ENCODE results near the gene ASPHD1. TPM values are rescaled to one million over a fixed set of nuclear protein-coding genes. Genes with fewer than 3 reads are reported as not detected.
"Not testable (repeated sequence)": the region's sequence is repeated elsewhere in the genome, so short reads cannot be mapped to it uniquely, and the experiment has no call there.

ASPHD1 gene
- total RNA-seq, 2 donors from 2014 or later = 0.33 to 0.51 TPM

- intact Hi-C loops (cut with DNase I) = no loop called here
- no peak for DNase-seq (ENCODE audit: low spot score)
Observed at GRCh38 chr16:29922986-29923501, 22.8 kb downstream of the ASPHD1 start.

- DNase-seq (ENCODE audit: low spot score) = no peak
- intact Hi-C loops (cut with DNase I) = loop anchor here in 1 of 2 donors (5.0 kb wide), 1 partner anchor 37 kb away; the partner anchor contains the start of gene TMEM219
Observed at GRCh38 chr16:29925105-29925756, 24.9 kb downstream of the ASPHD1 start.

- DNase-seq (ENCODE audit: low spot score) = peak; percentile 95
- intact Hi-C loops (cut with DNase I) = loop anchor here in 1 of 2 donors (5.0 kb wide), 1 partner anchor 36 kb away; the partner anchor contains the start of gene TMEM219
Observed at GRCh38 chr16:29925781-29926710, 25.8 kb downstream of the ASPHD1 start, which contains the start of gene KCTD13. Gene KCTD13, minus strand, starts transcription at chr16:29926226. Its CDS starts 193 bp downstream, at chr16:29926033.

GRCh38 chr16:29926711-29927052 lies 26.4 kb downstream of the ASPHD1 start:
- intact Hi-C loops (cut with DNase I) = loop anchor here in 1 of 2 donors (5.0 kb wide), 1 partner anchor 36 kb away; the partner anchor contains the start of gene TMEM219

GRCh38 chr16:29927070-29927905 lies 27.0 kb downstream of the ASPHD1 start:
- no peak for DNase-seq (ENCODE audit: low spot score)
- intact Hi-C loops (cut with DNase I) = loop anchor here in 1 of 2 donors (5.0 kb wide), 1 partner anchor 35 kb away; the partner anchor contains the start of gene TMEM219

More at GRCh38 chr16:29926711-29927052, 26.4 kb downstream of the ASPHD1 start:
- DNase-seq (ENCODE audit: low spot score) = no peak

GRCh38 chr16:29931750-29932149 lies 31.5 kb downstream of the ASPHD1 start:
- DNase-seq (ENCODE audit: low spot score); intact Hi-C loops (cut with DNase I): not testable (repeated sequence)

- no peak for DNase-seq (ENCODE audit: low spot score)
- intact Hi-C loops (cut with DNase I) = loop anchor here in 1 of 2 donors (10.0 kb wide), 1 partner anchor 66 kb away; no protein-coding TSS in a partner anchor
Observed at GRCh38 chr16:29940656-29941055, 40.4 kb downstream of the ASPHD1 start.

- DNase-seq (ENCODE audit: low spot score) = peak; percentile 83
- intact Hi-C loops (cut with DNase I) = loop anchor here in 1 of 2 donors (10.0 kb wide), 1 partner anchor 69 kb away; no protein-coding TSS in a partner anchor
Observed at GRCh38 chr16:29943846-29944799, 43.8 kb downstream of the ASPHD1 start.

- no peak for DNase-seq (ENCODE audit: low spot score)
- intact Hi-C loops (cut with DNase I) = loop anchor here in 1 of 2 donors (10.0 kb wide), 1 partner anchor 73 kb away; no protein-coding TSS in a partner anchor
Observed at GRCh38 chr16:29947897-29948296, 47.6 kb downstream of the ASPHD1 start.

- DNase-seq (ENCODE audit: low spot score) = no peak
- intact Hi-C loops (cut with DNase I) = no loop called here
Observed at GRCh38 chr16:29950806-29951461, 50.6 kb downstream of the ASPHD1 start.

GRCh38 chr16:29951625-29952365 lies 51.5 kb downstream of the ASPHD1 start:
- no peak for DNase-seq (ENCODE audit: low spot score)
- intact Hi-C loops (cut with DNase I) = no loop called here

Other genes with a start within 250 kb of the ASPHD1 start
- gene SPN, start 237.2 kb upstream of the ASPHD1 start, total RNA-seq = 1 to 10 TPM; 2.2 to 3.7 TPM
- 1 to 10 TPM; 1.7 to 7.4 TPM for gene QPRT, start 221.3 kb upstream of the ASPHD1 start, total RNA-seq
- gene C16orf54, start 154.5 kb upstream of the ASPHD1 start, total RNA-seq = 1 to 10 TPM; 1.1 to 2.5 TPM
- gene ZG16, start 122.2 kb upstream of the ASPHD1 start, total RNA-seq = not detected
- 10 to 100 TPM in 1 of 2 donors, 1 to 10 TPM in 1; 5.9 to 10.4 TPM for gene KIF22, start 109.7 kb upstream of the ASPHD1 start, total RNA-seq
- 100 to 1,000 TPM; 124 to 148 TPM for gene MAZ, start 94.0 kb upstream of the ASPHD1 start, total RNA-seq
- 1 to 10 TPM; 5.0 to 5.4 TPM for gene PRRT2, start 88.3 kb upstream of the ASPHD1 start, total RNA-seq
- gene PAGR1, start 84.3 kb upstream of the ASPHD1 start, total RNA-seq = 10 to 100 TPM; 10.5 to 12.7 TPM
- 100 to 1,000 TPM; 146 to 154 TPM for gene MVP, start 80.0 kb upstream of the ASPHD1 start, total RNA-seq
- 10 to 100 TPM; 54.6 to 75.6 TPM for gene CDIPT, start 37.3 kb upstream of the ASPHD1 start, total RNA-seq
- 1 to 10 TPM in 1 of 2 donors, under 1 TPM in 1; 0.86 to 1.2 TPM for gene SEZ6L2, start 938 bp upstream of the ASPHD1 start, total RNA-seq
- gene KCTD13, start 25.7 kb downstream of the ASPHD1 start, total RNA-seq = 10 to 100 TPM; 13.1 to 16.1 TPM
- gene TMEM219, start 61.6 kb downstream of the ASPHD1 start, total RNA-seq = 10 to 100 TPM; 58.4 to 80.9 TPM
- 10 to 100 TPM; 35.0 to 35.7 TPM for gene TAOK2, start 73.4 kb downstream of the ASPHD1 start, total RNA-seq
- gene HIRIP3, start 95.1 kb downstream of the ASPHD1 start, total RNA-seq = 10 to 100 TPM; 12.1 to 14.2 TPM
- 10 to 100 TPM; 42.2 to 46.0 TPM for gene INO80E, start 95.8 kb downstream of the ASPHD1 start, total RNA-seq
- under 1 TPM; 0.28 to 0.33 TPM for gene DOC2A, start 110.5 kb downstream of the ASPHD1 start, total RNA-seq
- not detected for gene C16orf92, start 122.7 kb downstream of the ASPHD1 start, total RNA-seq
- gene TLCD3B, start 130.8 kb downstream of the ASPHD1 start, total RNA-seq = not detected
- 100 to 1,000 TPM; 937 to 987 TPM for gene ALDOA, start 165.3 kb downstream of the ASPHD1 start, total RNA-seq
- gene PPP4C, start 175.5 kb downstream of the ASPHD1 start, total RNA-seq = 10 to 100 TPM; 40.0 to 46.9 TPM
- gene TBX6, start 191.4 kb downstream of the ASPHD1 start, total RNA-seq = under 1 TPM; 0.46 to 0.57 TPM
- gene YPEL3, start 195.7 kb downstream of the ASPHD1 start, total RNA-seq = 10 to 100 TPM; 26.1 to 31.4 TPM
- 1 to 10 TPM; 3.7 to 4.0 TPM for gene GDPD3, start 213.0 kb downstream of the ASPHD1 start, total RNA-seq
- gene MAPK3, start 222.7 kb downstream of the ASPHD1 start, total RNA-seq = 10 to 100 TPM; 77.9 to 84.2 TPM